Measurements from ENCODE around the gene POU3F3. TPM values are rescaled to one million over a fixed set of nuclear protein-coding genes. Genes with fewer than 3 reads are reported as not detected.

The POU3F3 gene
- total RNA-seq, 2 experiments from 2014 or later, result not detected

DNA sequence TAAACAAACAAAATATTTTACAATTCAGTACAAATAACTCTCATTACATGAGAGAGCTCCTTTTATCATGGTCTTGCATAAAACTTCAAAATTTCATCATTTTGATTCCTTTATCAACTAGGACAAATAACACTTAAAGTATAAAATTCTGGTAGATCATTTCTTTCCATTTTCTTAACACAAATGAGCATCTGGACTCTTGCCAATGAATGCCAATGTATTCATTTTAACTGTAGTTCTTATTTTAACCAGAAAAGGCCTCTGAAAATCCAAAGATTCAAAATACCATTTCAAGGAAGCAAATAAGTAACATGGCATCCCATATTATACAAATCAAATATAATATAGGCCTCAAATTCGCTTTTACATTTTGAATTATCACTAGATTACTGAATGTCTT is 13.8 kb upstream of the POU3F3 start:
- ChIA-PET POLR2A (no interaction called here), CTCF (no interaction called here)
- Histone ChIP-seq H3K4me3 (ENCODE audit: low read length) (no peak overlapping the region), H3K9me3 (ENCODE audit: control insufficient read depth in 1 of 2, insufficient read depth in 1 of 2, low read length in 2 of 2) (peaks cover 0 to 23% of the 10 kb centered on the region in 2 experiments), H3K27me3 (ENCODE audit: control insufficient read depth in 1 of 2, insufficient read depth in 2 of 2, low read length in 2 of 2) (peaks cover 30 to 49% of the 10 kb centered on the region in 2 experiments), H3K4me1 (ENCODE audit: insufficient read depth, low read length) (peaks cover 13% of the 10 kb centered on the region), H3K36me3 (ENCODE audit: insufficient read depth, low read length) (no peaks in the 10 kb centered on the region), H3K27ac (ENCODE audit: low read depth in 1 of 2, low read length in 2 of 2) (no peak overlapping the region)
- H3K9me3 Mint-ChIP-seq, result no peaks in the 10 kb centered on the region
- DNase-seq (no peak), ATAC-seq (ENCODE audit: poor library complexity) (no peak)
- intact Hi-C loops (cut with DNase I, micrococcal nuclease), result no loop called here
- H3K36me3 Mint-ChIP-seq (ENCODE audit: low read depth), result no peaks in the 10 kb centered on the region
- peaks cover 61% of the 10 kb centered on the region for H3K27me3 Mint-ChIP-seq
- no peak overlapping the region for H3K27ac Mint-ChIP-seq
- no peak overlapping the region for H3K4me3 Mint-ChIP-seq
- peaks cover 5% of the 10 kb centered on the region for H3K4me1 Mint-ChIP-seq (ENCODE audit: low read depth)
- TF ChIP-seq, protein P1, sequence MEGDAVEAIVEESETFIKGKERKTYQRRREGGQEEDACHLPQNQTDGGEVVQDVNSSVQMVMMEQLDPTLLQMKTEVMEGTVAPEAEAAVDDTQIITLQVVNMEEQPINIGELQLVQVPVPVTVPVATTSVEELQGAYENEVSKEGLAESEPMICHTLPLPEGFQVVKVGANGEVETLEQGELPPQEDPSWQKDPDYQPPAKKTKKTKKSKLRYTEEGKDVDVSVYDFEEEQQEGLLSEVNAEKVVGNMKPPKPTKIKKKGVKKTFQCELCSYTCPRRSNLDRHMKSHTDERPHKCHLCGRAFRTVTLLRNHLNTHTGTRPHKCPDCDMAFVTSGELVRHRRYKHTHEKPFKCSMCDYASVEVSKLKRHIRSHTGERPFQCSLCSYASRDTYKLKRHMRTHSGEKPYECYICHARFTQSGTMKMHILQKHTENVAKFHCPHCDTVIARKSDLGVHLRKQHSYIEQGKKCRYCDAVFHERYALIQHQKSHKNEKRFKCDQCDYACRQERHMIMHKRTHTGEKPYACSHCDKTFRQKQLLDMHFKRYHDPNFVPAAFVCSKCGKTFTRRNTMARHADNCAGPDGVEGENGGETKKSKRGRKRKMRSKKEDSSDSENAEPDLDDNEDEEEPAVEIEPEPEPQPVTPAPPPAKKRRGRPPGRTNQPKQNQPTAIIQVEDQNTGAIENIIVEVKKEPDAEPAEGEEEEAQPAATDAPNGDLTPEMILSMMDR (IDR thresholded peaks at IDR 0.05), result no peak

DNA sequence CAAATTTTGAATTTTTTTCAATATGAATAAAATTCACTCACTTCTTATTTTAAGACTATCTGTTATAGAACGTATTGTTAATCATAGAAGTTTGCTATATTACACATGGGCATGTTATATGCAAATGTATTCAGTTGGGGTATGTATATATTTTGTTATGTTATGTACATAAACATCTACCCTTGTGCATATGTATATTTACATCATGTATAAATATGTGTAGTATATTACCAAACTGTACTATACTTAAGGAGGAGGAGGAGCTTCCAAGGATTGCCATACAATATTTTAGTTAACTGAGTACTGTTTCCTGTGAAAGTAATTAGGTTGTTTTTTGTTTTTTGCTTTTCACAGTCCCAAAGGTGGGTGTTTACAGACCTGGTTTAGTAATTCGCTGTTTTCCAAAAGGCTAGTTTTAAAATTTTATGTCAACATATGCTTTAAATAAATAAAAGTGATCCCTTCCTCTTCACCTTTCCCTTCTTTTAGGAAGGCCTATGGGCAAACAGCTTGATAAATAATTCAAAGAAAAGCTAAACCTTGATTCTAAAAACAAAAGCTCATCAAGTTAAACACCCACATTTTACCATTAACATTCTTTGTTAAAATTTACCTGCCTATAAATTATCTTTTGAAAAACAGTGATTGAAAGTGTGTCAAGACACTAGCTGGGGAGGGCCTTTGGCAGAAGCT is 12.9 kb upstream of the POU3F3 start:
- Mint-ChIP-seq H3K36me3 (ENCODE audit: low read depth) (no peaks in the 10 kb centered on the region), H3K4me3 (no peak overlapping the region), H3K27ac (no peak overlapping the region), H3K27me3 (peaks cover 70% of the 10 kb centered on the region), H3K9me3 (no peaks in the 10 kb centered on the region), H3K4me1 (ENCODE audit: low read depth) (peaks cover 10% of the 10 kb centered on the region)
- H3K4me1 ChIP-seq (ENCODE audit: insufficient read depth, low read length), result peaks cover 14% of the 10 kb centered on the region
- peaks cover 39 to 58% of the 10 kb centered on the region in 2 experiments for H3K27me3 ChIP-seq (ENCODE audit: control insufficient read depth in 1 of 2, insufficient read depth in 2 of 2, low read length in 2 of 2)
- ChIA-PET POLR2A (no interaction called here), CTCF (interaction anchor here (0.9 kb wide), 1 partner anchor 9 kb away, joined by 3 read pairs; no protein-coding TSS in a partner anchor)
- H3K27ac ChIP-seq (ENCODE audit: low read depth in 1 of 2, low read length in 2 of 2), result no peak overlapping the region
- TF ChIP-seq, protein P1 (IDR thresholded peaks at IDR 0.05), result no peak
- intact Hi-C loops (cut with DNase I, micrococcal nuclease), result no loop called here
- H3K36me3 ChIP-seq (ENCODE audit: insufficient read depth, low read length), result no peaks in the 10 kb centered on the region
- no peak for DNase-seq
- H3K9me3 ChIP-seq (ENCODE audit: control insufficient read depth in 1 of 2, insufficient read depth in 1 of 2, low read length in 2 of 2), result peaks cover 0 to 23% of the 10 kb centered on the region in 2 experiments
- no peak overlapping the region for H3K4me3 ChIP-seq (ENCODE audit: low read length)
- ATAC-seq (ENCODE audit: poor library complexity), result no peak

DNA sequence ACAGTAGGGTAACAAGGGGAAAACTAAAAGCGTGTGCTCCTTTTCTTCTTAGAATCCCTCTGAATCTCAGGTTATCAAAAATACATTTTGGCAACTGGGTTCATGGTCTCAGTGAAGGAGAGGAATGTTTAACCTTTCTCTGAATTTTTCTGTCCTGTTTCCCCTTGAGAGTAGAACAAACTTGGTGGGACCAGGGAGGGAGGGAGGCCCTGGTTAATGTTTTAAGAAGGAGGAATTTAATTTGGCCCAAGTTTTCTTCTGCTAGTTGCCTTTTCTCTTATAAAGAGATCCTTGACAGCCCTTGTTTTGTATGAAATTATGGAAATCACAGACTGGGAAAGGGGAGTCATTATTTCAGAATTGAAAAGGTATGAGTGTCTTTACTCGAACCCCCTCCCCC is 12.2 kb upstream of the POU3F3 start:
- no peak overlapping the region for H3K27ac Mint-ChIP-seq
- no peaks in the 10 kb centered on the region for H3K36me3 Mint-ChIP-seq (ENCODE audit: low read depth)
- no peak overlapping the region for H3K27ac ChIP-seq (ENCODE audit: low read depth in 1 of 2, low read length in 2 of 2)
- ChIA-PET CTCF (no interaction called here), POLR2A (no interaction called here)
- DNase-seq (no peak), ATAC-seq (ENCODE audit: poor library complexity) (no peak)
- no peak overlapping the region for H3K4me3 ChIP-seq (ENCODE audit: low read length)
- TF ChIP-seq, protein P1 (IDR thresholded peaks at IDR 0.05), result no peak
- H3K27me3 ChIP-seq (ENCODE audit: control insufficient read depth in 1 of 2, insufficient read depth in 2 of 2, low read length in 2 of 2), result peaks cover 44 to 64% of the 10 kb centered on the region in 2 experiments
- intact Hi-C loops (cut with DNase I, micrococcal nuclease), result no loop called here
- no peak overlapping the region for H3K4me3 Mint-ChIP-seq
- H3K4me1 Mint-ChIP-seq (ENCODE audit: low read depth), result peaks cover 10% of the 10 kb centered on the region
- no peaks in the 10 kb centered on the region for H3K9me3 Mint-ChIP-seq
- H3K27me3 Mint-ChIP-seq, result peaks cover 77% of the 10 kb centered on the region
- peaks cover 14% of the 10 kb centered on the region for H3K4me1 ChIP-seq (ENCODE audit: insufficient read depth, low read length)
- H3K9me3 ChIP-seq (ENCODE audit: control insufficient read depth in 1 of 2, insufficient read depth in 1 of 2, low read length in 2 of 2), result peaks cover 0 to 23% of the 10 kb centered on the region in 2 experiments
- no peaks in the 10 kb centered on the region for H3K36me3 ChIP-seq (ENCODE audit: insufficient read depth, low read length)
